GM20000 (cell line): ENCODE results near the gene CHST3.

ENCODE experiments used
- DNase-seq: peaks from one replicate; pipeline ENCODE4 v3.0.0; 2012; ENCODE audit warnings: low spot score
- CTCF ChIP-seq: IDR thresholded peaks from 2 replicates; pipeline ENCODE4 v1.5.1; 2012; ENCODE audit warnings: mild to moderate bottlenecking, control low read depth; ENCODE audit errors: extremely low read depth, missing control alignments

Gene CHST3

DNA sequence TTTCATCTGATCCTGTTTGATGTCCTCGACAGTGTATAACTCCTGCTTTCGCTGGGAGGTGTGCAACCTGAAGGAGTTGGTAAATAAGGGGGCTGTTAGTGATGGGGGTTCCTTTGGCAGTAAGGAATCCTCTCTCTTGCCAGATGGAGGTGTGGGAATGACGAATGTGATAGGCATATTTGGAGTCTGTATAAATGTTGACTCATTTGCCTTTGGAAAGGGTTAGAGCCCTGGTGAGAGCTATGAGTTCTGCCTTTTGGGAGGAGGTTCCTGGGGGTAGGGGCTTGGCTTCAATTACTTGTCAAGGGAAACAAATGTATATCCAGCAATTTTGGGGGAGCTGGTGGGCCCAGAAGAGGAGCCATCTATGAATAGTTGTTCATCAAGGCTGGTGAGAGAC lies 11.4 kb upstream of the CHST3 start:
- TF ChIP-seq CTCF, result no peak

GRCh38 chr10:71957546-71958275 lies 6.5 kb upstream of the CHST3 start:
- no peak for TF ChIP-seq CTCF
- no peak for DNase-seq

More for the DNA sequence above, 11.4 kb upstream of the CHST3 start:
- no peak for DNase-seq

GRCh38 chr10:71959526-71959925 lies 4.7 kb upstream of the CHST3 start:
- TF ChIP-seq CTCF, result no peak

DNA sequence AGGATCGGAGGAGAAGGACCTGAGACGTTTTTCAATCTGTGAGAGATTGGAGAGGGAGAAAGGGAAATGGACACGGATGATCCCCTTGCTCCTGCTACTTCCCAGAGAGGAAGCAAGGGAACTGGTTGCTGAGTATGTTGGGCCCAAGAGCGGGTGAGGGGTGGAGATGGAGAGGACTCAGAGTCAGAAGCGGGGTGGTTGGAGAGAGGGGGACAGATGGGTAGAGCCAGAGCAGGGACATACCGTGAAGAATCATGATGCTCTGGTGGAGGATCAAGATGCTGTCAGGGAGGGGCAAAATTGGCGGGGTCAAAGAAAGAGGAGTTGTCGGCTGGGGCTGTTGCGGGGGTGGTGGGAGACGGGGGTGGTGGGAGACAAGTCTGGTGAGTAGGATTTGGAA lies 2.4 kb upstream of the CHST3 start:
- DNase-seq, result no peak

More at GRCh38 chr10:71959526-71959925, 4.7 kb upstream of the CHST3 start:
- no peak for DNase-seq

GRCh38 chr10:71962901-71963300 lies 1.3 kb upstream of the CHST3 start:
- no peak for DNase-seq
- no peak for TF ChIP-seq CTCF

More for the DNA sequence above, 2.4 kb upstream of the CHST3 start:
- TF ChIP-seq CTCF, result no peak

GRCh38 chr10:71963351-71964097 lies 671 bp upstream of the CHST3 start:
- no peak for DNase-seq

More at GRCh38 chr10:71963351-71964097, 671 bp upstream of the CHST3 start:
- TF ChIP-seq CTCF, result no peak
